ENCODE measurements around the gene PCDHA1. TPM values are rescaled to one million over a fixed set of nuclear protein-coding genes. Genes with fewer than 3 reads are reported as not detected.

PCDHA1 gene
- total RNA-seq, 1 experiment from 2014 or later: not detected

- intact Hi-C loops (cut with micrococcal nuclease; ENCODE audit: unreplicated experiment): no loop called here
- peak; percentile 73 for ATAC-seq
- DNase-seq (ENCODE audit: low read depth, low spot score): no peak
- Histone ChIP-seq H3K4me3 (ENCODE audit: low read depth in 2 of 2, low read length in 2 of 2) (no peak overlapping the region), H3K9me3 (ENCODE audit: control insufficient read depth, insufficient read depth, low read depth, low read length) (no peaks in the 10 kb centered on the region), H3K27ac (ENCODE audit: low read length) (no peak overlapping the region), H3K27me3 (ENCODE audit: control insufficient read depth, insufficient read depth, low read length) (no peaks in the 10 kb centered on the region), H3K4me1 (ENCODE audit: control insufficient read depth, insufficient read depth, low read length) (no peaks in the 10 kb centered on the region), H3K36me3 (ENCODE audit: control insufficient read depth, insufficient read depth, low read length) (no peaks in the 10 kb centered on the region)
- ChIA-PET POLR2A (no interaction called here), CTCF (no interaction called here)
- TF ChIP-seq, protein P1, sequence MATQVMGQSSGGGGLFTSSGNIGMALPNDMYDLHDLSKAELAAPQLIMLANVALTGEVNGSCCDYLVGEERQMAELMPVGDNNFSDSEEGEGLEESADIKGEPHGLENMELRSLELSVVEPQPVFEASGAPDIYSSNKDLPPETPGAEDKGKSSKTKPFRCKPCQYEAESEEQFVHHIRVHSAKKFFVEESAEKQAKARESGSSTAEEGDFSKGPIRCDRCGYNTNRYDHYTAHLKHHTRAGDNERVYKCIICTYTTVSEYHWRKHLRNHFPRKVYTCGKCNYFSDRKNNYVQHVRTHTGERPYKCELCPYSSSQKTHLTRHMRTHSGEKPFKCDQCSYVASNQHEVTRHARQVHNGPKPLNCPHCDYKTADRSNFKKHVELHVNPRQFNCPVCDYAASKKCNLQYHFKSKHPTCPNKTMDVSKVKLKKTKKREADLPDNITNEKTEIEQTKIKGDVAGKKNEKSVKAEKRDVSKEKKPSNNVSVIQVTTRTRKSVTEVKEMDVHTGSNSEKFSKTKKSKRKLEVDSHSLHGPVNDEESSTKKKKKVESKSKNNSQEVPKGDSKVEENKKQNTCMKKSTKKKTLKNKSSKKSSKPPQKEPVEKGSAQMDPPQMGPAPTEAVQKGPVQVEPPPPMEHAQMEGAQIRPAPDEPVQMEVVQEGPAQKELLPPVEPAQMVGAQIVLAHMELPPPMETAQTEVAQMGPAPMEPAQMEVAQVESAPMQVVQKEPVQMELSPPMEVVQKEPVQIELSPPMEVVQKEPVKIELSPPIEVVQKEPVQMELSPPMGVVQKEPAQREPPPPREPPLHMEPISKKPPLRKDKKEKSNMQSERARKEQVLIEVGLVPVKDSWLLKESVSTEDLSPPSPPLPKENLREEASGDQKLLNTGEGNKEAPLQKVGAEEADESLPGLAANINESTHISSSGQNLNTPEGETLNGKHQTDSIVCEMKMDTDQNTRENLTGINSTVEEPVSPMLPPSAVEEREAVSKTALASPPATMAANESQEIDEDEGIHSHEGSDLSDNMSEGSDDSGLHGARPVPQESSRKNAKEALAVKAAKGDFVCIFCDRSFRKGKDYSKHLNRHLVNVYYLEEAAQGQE (IDR thresholded peaks at IDR 0.05; ENCODE audit: insufficient read depth in 1 of 2, low read depth in 2 of 2, low read length in 1 of 2): no peak
- no peak for TF ChIP-seq POLR2AphosphoS5 (IDR thresholded peaks at IDR 0.05; ENCODE audit: low read depth, low read length)
- TF ChIP-seq, protein P2, sequence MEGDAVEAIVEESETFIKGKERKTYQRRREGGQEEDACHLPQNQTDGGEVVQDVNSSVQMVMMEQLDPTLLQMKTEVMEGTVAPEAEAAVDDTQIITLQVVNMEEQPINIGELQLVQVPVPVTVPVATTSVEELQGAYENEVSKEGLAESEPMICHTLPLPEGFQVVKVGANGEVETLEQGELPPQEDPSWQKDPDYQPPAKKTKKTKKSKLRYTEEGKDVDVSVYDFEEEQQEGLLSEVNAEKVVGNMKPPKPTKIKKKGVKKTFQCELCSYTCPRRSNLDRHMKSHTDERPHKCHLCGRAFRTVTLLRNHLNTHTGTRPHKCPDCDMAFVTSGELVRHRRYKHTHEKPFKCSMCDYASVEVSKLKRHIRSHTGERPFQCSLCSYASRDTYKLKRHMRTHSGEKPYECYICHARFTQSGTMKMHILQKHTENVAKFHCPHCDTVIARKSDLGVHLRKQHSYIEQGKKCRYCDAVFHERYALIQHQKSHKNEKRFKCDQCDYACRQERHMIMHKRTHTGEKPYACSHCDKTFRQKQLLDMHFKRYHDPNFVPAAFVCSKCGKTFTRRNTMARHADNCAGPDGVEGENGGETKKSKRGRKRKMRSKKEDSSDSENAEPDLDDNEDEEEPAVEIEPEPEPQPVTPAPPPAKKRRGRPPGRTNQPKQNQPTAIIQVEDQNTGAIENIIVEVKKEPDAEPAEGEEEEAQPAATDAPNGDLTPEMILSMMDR (IDR thresholded peaks at IDR 0.05): no peak
- no peak for TF ChIP-seq TCF7L2 (IDR thresholded peaks at IDR 0.05; ENCODE audit: low read depth, low read length)
- TF ChIP-seq SIN3A (IDR thresholded peaks at IDR 0.05; ENCODE audit: borderline replicate concordance, insufficient read depth, low read depth, low read length): no peak
- in situ Hi-C loops (cut with HindIII; ENCODE audit: low pct_unique_long_range_greater_than_20kb, low sequenced_read_pairs): no loop called here
- BruUV-seq (replicated peaks): no TSS peak
These were observed 160.6 kb downstream of the PCDHA1 start for GRCh38 chr5:140946578-140946977.

- CTCF ChIA-PET: no interaction called here
These were observed 165.7 kb downstream of the PCDHA1 start for GRCh38 chr5:140951636-140952035.

More at GRCh38 chr5:140951636-140952035, 165.7 kb downstream of the PCDHA1 start:
- POLR2A ChIA-PET: no interaction called here
- BruUV-seq (replicated peaks): no TSS peak
- H3K4me1 ChIP-seq (ENCODE audit: control insufficient read depth, insufficient read depth, low read length): no peaks in the 10 kb centered on the region
- DNase-seq (ENCODE audit: low read depth, low spot score): no peak
- H3K4me3 ChIP-seq (ENCODE audit: low read depth in 2 of 2, low read length in 2 of 2): no peak overlapping the region
- intact Hi-C loops (cut with micrococcal nuclease; ENCODE audit: unreplicated experiment) (no loop called here), in situ Hi-C loops (cut with HindIII; ENCODE audit: low pct_unique_long_range_greater_than_20kb, low sequenced_read_pairs) (no loop called here)
- H3K36me3 ChIP-seq (ENCODE audit: control insufficient read depth, insufficient read depth, low read length): no peaks in the 10 kb centered on the region
- TF ChIP-seq, protein P1 (IDR thresholded peaks at IDR 0.05; ENCODE audit: insufficient read depth in 1 of 2, low read depth in 2 of 2, low read length in 1 of 2): no peak
- no peak for TF ChIP-seq SIN3A (IDR thresholded peaks at IDR 0.05; ENCODE audit: borderline replicate concordance, insufficient read depth, low read depth, low read length)
- no peak for TF ChIP-seq TCF7L2 (IDR thresholded peaks at IDR 0.05; ENCODE audit: low read depth, low read length)
- TF ChIP-seq, protein P2 (IDR thresholded peaks at IDR 0.05): no peak
- TF ChIP-seq POLR2AphosphoS5 (IDR thresholded peaks at IDR 0.05; ENCODE audit: low read depth, low read length): no peak
- ATAC-seq: no peak
- H3K27me3 ChIP-seq (ENCODE audit: control insufficient read depth, insufficient read depth, low read length): no peaks in the 10 kb centered on the region
- no peak overlapping the region for H3K27ac ChIP-seq (ENCODE audit: low read length)
- no peaks in the 10 kb centered on the region for H3K9me3 ChIP-seq (ENCODE audit: control insufficient read depth, insufficient read depth, low read depth, low read length)
